Right atrium auricular region (tissue), 2 donors: Measurements from ENCODE around the gene ZBTB21. TPM values are rescaled to one million over a fixed set of nuclear protein-coding genes. Genes with fewer than 3 reads are reported as not detected.

Experiments
- DNase-seq: peaks from one replicate; pipeline ENCODE4 v3.0.0-alpha.2; 2019; ENCODE audit warnings: low spot score
- H3K27ac ChIP-seq, 2 donors: fragments of 200-600 bp; sonication (generic); 1 replicate in 1 of 2; 2 replicates in 1 of 2; pipeline ENCODE4 v1.5.1; 2016 to 2019
- H3K27me3 ChIP-seq, 2 donors: fragments of 200-600 bp; sonication (generic); one replicate each; pipeline versions ENCODE4 v1.5.1 to v1.6.0; 2017 to 2019
- H3K36me3 ChIP-seq: fragments of 200-600 bp; sonication (generic); one replicate; pipeline ENCODE4 v1.5.1; 2016
- H3K4me1 ChIP-seq, 2 donors: fragments of 200-600 bp; sonication (generic); one replicate each; pipeline versions ENCODE4 v1.5.1 to v1.6.0; 2017 to 2019
- H3K4me3 ChIP-seq, 2 donors: fragments of 200-600 bp; sonication (generic); 1 replicate in 1 of 2; 2 replicates in 1 of 2; pipeline ENCODE4 v1.5.1; 2017 to 2019; ENCODE audit warnings: mild to moderate bottlenecking in 1 of 2, moderate library complexity in 1 of 2
- H3K9me3 ChIP-seq, 2 donors: fragments of 200-600 bp; sonication (generic); one replicate each; pipeline ENCODE4 v1.5.1; 2019
- CTCF ChIP-seq, 2 donors: fragments of 200-600 bp; sonication (generic); IDR thresholded peaks; one replicate each; pipeline ENCODE4 v1.5.1; 2019; ENCODE audit warnings: antibody characterized with exemption in 2 of 2
- total RNA-seq, 2 donors: library from RNA; depleted of rRNA; stranded (reverse); fragments of >200 nt; gene quantifications; one replicate each; pipeline ENCODE4 v1.1.0, GENCODE V29; 2016

ZBTB21 gene
- total RNA-seq, 2 donors from 2014 or later: 5.5 to 10.3 TPM

- no peak for TF ChIP-seq CTCF (IDR thresholded peaks at IDR 0.05)
- DNase-seq: no peak
- no peaks in the 10 kb centered on the region for H3K27me3 ChIP-seq
- no peaks in the 10 kb centered on the region for H3K4me1 ChIP-seq
- no peak overlapping the region for H3K4me3 ChIP-seq
- no peak overlapping the region for H3K27ac ChIP-seq
- H3K36me3 ChIP-seq: no peaks in the 10 kb centered on the region
- no peaks in the 10 kb centered on the region for H3K9me3 ChIP-seq
Measured at GRCh38 chr21:42022091-42022430, 11.9 kb upstream of the ZBTB21 start.

DNA sequence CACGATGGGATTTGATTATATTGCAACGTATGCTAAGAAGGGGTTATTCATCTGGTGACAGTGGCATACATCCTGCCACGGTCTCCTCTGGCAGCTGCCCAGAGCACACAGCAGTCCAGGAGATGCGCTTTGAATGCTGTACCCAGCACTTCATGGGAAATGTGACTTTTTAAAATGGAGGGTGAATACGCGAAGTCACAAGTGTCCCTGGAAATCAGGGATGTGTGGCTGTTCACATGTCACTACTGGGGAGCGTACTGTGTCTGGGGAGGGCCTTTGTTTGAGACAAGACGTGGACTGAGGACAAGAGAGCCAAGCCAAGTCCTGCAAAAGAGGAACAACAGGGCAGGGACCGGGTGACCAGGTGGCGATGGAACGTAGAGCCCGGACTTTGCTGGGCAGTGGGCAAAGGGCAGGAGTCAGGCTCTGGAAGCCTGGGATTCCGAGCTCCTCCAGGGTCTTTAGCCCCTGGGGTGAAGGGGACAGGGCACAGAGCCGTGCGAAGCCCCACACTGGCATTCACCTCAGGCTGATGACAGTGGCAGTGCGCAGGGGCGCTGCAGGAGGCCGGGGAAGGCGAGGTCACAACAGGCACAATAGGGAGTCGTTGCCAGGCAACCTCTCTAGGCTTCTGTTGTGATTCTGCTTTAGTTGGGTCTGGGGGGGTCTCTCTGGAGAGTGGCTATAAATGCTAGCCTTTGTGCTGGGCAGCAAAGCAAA is 11.4 kb upstream of the ZBTB21 start:
- H3K27me3 ChIP-seq: no peaks in the 10 kb centered on the region
- no peaks in the 10 kb centered on the region for H3K4me1 ChIP-seq
- no peaks in the 10 kb centered on the region for H3K36me3 ChIP-seq
- no peak for TF ChIP-seq CTCF (IDR thresholded peaks at IDR 0.05)
- no peak overlapping the region for H3K4me3 ChIP-seq
- H3K9me3 ChIP-seq: no peaks in the 10 kb centered on the region
- no peak for DNase-seq
- H3K27ac ChIP-seq: no peak overlapping the region

- Histone ChIP-seq H3K9me3 (no peaks in the 10 kb centered on the region), H3K27me3 (no peaks in the 10 kb centered on the region), H3K27ac (no peak overlapping the region), H3K4me1 (no peaks in the 10 kb centered on the region), H3K4me3 (no peak overlapping the region), H3K36me3 (no peaks in the 10 kb centered on the region)
- no peak for DNase-seq
- no peak for TF ChIP-seq CTCF (IDR thresholded peaks at IDR 0.05)
Measured at GRCh38 chr21:42019706-42020105, 9.5 kb upstream of the ZBTB21 start.

GRCh38 chr21:42019101-42019605 is 9.0 kb upstream of the ZBTB21 start:
- DNase-seq: no peak
- no peaks in the 10 kb centered on the region for H3K4me1 ChIP-seq
- TF ChIP-seq CTCF (IDR thresholded peaks at IDR 0.05): no peak
- H3K9me3 ChIP-seq: no peaks in the 10 kb centered on the region
- no peaks in the 10 kb centered on the region for H3K36me3 ChIP-seq
- no peaks in the 10 kb centered on the region for H3K27me3 ChIP-seq
- no peak overlapping the region for H3K27ac ChIP-seq
- H3K4me3 ChIP-seq: no peak overlapping the region

- Histone ChIP-seq H3K27me3 (no peaks in the 10 kb centered on the region), H3K27ac (no peak overlapping the region), H3K36me3 (no peaks in the 10 kb centered on the region), H3K9me3 (no peaks in the 10 kb centered on the region), H3K4me3 (no peak overlapping the region), H3K4me1 (no peaks in the 10 kb centered on the region)
- DNase-seq: no peak
- TF ChIP-seq CTCF (IDR thresholded peaks at IDR 0.05): no peak
Measured at GRCh38 chr21:42017022-42017421, 6.9 kb upstream of the ZBTB21 start.
